Measurements from ENCODE around the gene FAM193B. TPM values are rescaled to one million over a fixed set of nuclear protein-coding genes. Genes with fewer than 3 reads are reported as not detected.

FAM193B gene
- total RNA-seq, 3 donors from 2014 or later = 35.4 to 81.5 (median 77.0) TPM

GRCh38 chr5:177471610-177472356 lies 82.6 kb downstream of the FAM193B start:
- intact Hi-C loops (cut with DNase I; ENCODE audit: low total_unique reads) = no loop called here
- Histone ChIP-seq H3K4me3 (peak overlapping the region; percentile 81 to 96 (median 81)), H3K27ac (peak overlapping the region in 1 of 2 donors; percentile 77), H3K36me3 (no peaks in the 10 kb centered on the region), H3K4me1 (peaks cover 8 to 14% of the 10 kb centered on the region in 2 donors), H3K9me3 (no peaks in the 10 kb centered on the region), H3K27me3 (no peaks in the 10 kb centered on the region)
- TF ChIP-seq POLR2AphosphoS5 (IDR thresholded peaks at IDR 0.05) = no peak
- no peak for TF ChIP-seq CTCF (IDR thresholded peaks at IDR 0.05)
- TF ChIP-seq POLR2A (IDR thresholded peaks at IDR 0.05) = no peak
- DNase-seq (ENCODE audit: low spot score in 2 of 2) = no peak

- Histone ChIP-seq H3K27ac (peak overlapping the region in 1 of 2 donors; percentile 77), H3K9me3 (no peaks in the 10 kb centered on the region), H3K27me3 (no peaks in the 10 kb centered on the region), H3K4me3 (peak overlapping the region in 1 of 3 donors; percentile 96), H3K36me3 (no peaks in the 10 kb centered on the region), H3K4me1 (peaks cover 8 to 14% of the 10 kb centered on the region in 2 donors)
- no peak for DNase-seq (ENCODE audit: low spot score in 2 of 2)
- intact Hi-C loops (cut with DNase I; ENCODE audit: low total_unique reads) = no loop called here
- TF ChIP-seq POLR2AphosphoS5 (IDR thresholded peaks at IDR 0.05) = no peak
- no peak for TF ChIP-seq CTCF (IDR thresholded peaks at IDR 0.05)
- TF ChIP-seq POLR2A (IDR thresholded peaks at IDR 0.05) = no peak
Measured at GRCh38 chr5:177470759-177471536, 83.4 kb downstream of the FAM193B start.

Other genes with a start within 250 kb of the FAM193B start
- 10 to 100 TPM in 1 of 3 donors, 1 to 10 TPM in 2; 4.2 to 10.5 (median 9.4) TPM for gene MXD3, start 242.7 kb downstream of the FAM193B start, total RNA-seq
- 100 to 1,000 TPM; 139 to 188 (median 170) TPM for gene LMAN2, start 202.9 kb downstream of the FAM193B start, total RNA-seq
- gene RGS14, start 196.6 kb downstream of the FAM193B start, total RNA-seq = 10 to 100 TPM in 2 of 3 donors, 1 to 10 TPM in 1; 9.0 to 16.4 (median 11.3) TPM
- not detected for gene SLC34A1, start 170.1 kb downstream of the FAM193B start, total RNA-seq
- gene PFN3, start 153.9 kb downstream of the FAM193B start, total RNA-seq = not detected
- 1 to 10 TPM in 2 of 3 donors, under 1 TPM in 1; 0.64 to 2.9 (median 2.6) TPM for gene F12, start 145.0 kb downstream of the FAM193B start, total RNA-seq
- gene GRK6, start 127.9 kb downstream of the FAM193B start, total RNA-seq = 10 to 100 TPM; 21.3 to 25.0 (median 22.1) TPM
- gene PRR7, start 107.7 kb downstream of the FAM193B start, total RNA-seq = 1 to 10 TPM in 2 of 3 donors, under 1 TPM in 1; 0.48 to 2.0 (median 1.3) TPM
- gene DBN1, start 80.9 kb downstream of the FAM193B start, total RNA-seq = 10 to 100 TPM; 30.7 to 94.6 (median 61.3) TPM
- 10 to 100 TPM; 17.1 to 61.9 (median 42.6) TPM for gene PDLIM7, start 57.0 kb downstream of the FAM193B start, total RNA-seq
- gene DOK3, start 44.7 kb downstream of the FAM193B start, total RNA-seq = 1 to 10 TPM; 1.6 to 7.2 (median 6.6) TPM
- gene DDX41, start 37.6 kb downstream of the FAM193B start, total RNA-seq = 100 to 1,000 TPM in 2 of 3 donors, 10 to 100 TPM in 1; 76.0 to 110 (median 103) TPM
- 100 to 1,000 TPM in 1 of 3 donors, 10 to 100 TPM in 2; 75.4 to 109 (median 95.1) TPM for gene TMED9, start 37.6 kb upstream of the FAM193B start, total RNA-seq
- 10 to 100 TPM; 21.4 to 27.5 (median 22.6) TPM for gene B4GALT7, start 45.6 kb upstream of the FAM193B start, total RNA-seq
- 10 to 100 TPM in 1 of 3 donors, 1 to 10 TPM in 1, under 1 TPM in 1; 0.98 to 12.3 (median 2.2) TPM for gene FAM153A, start 228.3 kb upstream of the FAM193B start, total RNA-seq